ENCODE data around the gene SCOC.

Gene SCOC

DNA sequence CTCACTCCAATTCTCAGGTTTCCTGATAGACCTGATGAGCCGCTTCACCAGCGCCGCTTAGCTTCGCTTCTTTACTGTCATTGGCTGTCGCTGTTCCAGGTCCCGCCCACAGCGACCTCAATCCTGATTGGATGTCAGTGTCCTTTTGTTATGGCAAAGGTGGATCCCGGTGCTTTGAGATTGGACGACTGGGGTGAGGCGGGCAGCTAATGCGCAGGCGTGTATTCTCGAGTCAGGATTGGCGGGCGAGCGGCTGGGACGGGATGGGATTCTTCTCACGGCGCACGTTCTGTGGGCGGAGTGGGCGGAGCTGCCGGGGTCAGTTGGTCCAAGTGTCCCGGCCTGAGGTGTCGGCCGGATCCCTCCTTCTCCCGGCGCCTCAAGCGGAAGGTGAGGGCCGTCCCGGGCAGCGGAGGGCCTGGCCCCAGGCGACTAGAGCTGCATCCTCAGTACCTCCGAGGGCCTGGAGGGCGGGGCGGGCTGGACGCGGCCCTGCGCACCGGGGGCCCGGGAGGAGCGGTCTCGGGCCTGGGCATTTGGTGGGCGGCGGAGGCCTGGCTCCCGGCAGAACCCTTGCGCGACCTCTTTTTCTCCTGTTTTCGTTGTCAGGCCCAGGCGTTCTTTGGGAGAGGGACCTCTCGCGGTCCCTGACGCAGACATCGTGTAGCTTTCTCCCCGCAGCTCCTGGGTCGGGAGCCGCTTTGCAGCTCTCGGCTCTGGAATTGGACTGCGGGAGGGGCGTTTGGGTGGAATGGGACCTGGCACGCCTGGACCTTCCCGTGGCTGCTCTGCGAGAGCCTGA, at the start of gene SCOC:
TSS of gene SCOC (plus strand) at position 319 of the 802 bp plus-strand sequence. CDS start 5,525 bp downstream, outside the sequence.
- DNase-seq (ENCODE audit: low read depth, low spot score) = peak; percentile 98

- DNase-seq (ENCODE audit: low read depth, low spot score) = no peak
Observed at GRCh38 chr4:140326395-140326993, 47.0 kb upstream of the SCOC start.

- no peak for DNase-seq (ENCODE audit: low read depth, low spot score)
Observed at GRCh38 chr4:140330311-140330900, 43.0 kb upstream of the SCOC start.

DNA sequence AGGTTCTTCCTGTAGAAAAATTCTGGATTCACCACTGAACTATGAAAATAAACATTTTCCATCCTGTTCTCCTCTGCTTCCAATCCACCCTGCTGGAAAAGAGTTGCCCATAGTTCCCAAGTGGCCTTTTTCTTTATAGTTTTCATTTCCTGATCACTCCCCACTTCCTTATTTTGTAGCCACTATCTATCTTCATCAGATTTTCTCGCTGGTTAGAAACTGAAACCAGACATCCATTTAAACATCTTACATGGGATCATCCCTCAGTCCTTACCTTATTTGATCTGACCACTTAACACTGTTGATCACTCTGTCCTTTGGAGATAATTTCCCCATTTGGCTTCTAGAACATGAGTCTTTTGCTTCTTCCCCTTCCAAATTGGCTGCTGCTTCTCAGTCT, 42.2 kb upstream of the SCOC start:
- no peak for DNase-seq (ENCODE audit: low read depth, low spot score)

- DNase-seq (ENCODE audit: low read depth, low spot score) = no peak
Observed at GRCh38 chr4:140331876-140332275, 41.6 kb upstream of the SCOC start.

- DNase-seq (ENCODE audit: low read depth, low spot score) = no peak
Observed at GRCh38 chr4:140332734-140333133, 40.7 kb upstream of the SCOC start.

DNA sequence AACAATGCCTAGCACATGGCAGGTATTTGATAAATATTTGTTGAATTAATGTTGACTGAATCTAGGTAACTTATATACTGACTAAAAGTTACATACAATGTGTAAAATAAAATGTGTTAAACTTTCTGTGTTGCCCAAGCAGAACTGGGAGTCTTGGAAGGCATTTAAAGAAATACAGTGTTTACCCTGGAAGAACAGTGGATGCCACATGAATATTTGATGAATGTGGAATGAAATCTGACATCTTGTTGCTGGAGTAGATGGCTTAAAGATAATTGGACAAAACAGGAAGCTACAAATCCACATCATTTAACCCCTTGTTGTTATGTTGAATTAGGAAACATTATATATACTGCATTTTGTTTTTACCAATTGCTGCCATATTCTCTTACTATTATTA, 39.9 kb upstream of the SCOC start:
- DNase-seq (ENCODE audit: low read depth, low spot score) = no peak

DNA sequence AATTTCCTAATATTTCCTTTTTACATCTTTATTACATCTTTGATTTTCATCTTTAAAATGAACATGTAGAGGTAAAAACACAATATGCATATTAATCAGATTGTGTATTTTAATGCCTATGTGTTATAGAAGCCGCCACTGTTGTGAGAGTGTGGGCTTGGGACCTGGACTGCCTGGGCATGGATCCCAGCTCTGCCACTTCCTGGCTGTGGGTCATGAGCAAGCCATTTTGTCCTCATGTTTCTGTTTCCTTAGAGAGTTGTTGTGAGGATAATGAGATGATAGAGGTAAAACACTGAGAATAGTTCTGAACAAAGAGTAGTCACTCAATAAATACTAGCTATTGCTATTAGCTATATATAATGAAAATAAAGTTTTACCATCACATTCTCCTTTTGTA, 38.4 kb upstream of the SCOC start:
- DNase-seq (ENCODE audit: low read depth, low spot score) = no peak

DNA sequence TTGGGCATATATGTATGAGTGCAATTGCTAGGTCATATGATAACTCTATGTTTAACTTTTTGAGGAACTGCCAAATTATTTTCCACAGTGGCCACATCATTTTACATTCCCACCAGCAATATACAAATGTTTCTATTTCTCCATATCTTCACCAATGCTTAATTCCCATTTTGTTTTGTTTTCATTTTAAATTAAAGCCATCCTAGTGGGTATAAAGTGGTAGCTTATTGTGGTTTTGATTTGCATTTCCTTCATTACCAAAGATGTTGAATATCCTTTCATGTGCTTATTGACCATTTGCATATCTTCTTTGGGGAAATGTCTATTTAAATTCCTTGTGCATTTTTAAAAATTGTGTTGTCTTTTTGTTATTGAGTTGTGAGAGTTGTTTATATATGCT, 36.7 kb upstream of the SCOC start:
- no peak for DNase-seq (ENCODE audit: low read depth, low spot score)

DNA sequence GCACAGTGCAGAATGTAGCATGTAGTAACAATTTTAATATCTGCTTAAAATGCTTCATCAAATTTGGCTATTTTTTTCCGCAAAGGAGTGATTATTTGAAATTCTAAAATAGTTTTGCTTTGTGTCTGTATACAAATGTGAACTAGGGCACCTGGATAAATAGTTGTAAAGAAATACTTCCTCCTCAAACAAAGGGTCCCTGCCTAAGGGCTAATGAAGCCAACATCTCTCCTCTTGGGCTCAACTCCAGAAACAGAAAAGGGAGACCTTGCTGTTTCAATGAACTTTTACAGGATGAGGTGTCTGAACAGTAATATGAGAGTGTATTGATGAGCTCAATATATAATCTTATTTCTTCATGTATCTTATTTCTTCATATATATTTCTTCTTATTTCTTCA, 30.8 kb upstream of the SCOC start:
- no peak for DNase-seq (ENCODE audit: low read depth, low spot score)

DNA sequence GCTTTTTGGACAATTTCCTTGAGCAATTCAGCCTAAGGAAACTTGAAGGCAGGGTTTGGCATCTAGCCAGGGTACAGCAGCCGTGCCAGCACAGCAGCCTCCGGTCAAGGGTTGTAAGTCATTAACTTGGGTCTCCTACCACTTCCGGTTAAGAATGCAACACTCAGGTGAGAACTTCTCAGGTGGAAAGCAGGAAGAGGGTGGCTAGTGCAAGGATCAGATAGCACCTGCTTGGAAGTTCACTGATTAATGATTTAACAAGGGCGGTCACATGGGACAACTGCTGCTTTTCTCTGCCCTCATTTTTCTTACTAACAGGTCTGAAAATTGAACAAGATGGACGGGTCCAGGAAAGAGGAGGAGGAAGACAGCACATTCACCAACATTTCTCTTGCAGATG, 30.1 kb upstream of the SCOC start:
- no peak for DNase-seq (ENCODE audit: low read depth, low spot score)

GRCh38 chr4:140344101-140344500, 29.3 kb upstream of the SCOC start:
- no peak for DNase-seq (ENCODE audit: low read depth, low spot score)

DNA sequence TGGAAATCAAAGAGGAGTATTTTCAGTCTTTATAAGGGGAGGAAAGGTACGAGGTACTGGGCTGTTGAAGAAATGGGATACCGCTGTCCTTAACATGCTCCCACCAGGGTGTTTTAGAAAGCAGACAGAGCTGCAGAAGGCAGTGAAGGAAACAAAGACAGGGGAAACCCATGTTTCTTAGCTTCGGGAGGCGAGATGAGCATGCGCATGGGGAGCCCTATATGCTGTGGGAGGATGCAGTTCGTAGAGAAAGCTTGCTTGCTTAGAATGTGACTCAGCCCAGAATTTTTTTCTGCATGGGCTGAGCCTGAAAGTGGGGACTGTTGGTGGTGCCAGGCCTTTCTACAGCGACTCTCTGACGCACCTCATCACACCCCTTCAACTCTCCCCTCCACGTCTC, 28.8 kb upstream of the SCOC start:
- no peak for DNase-seq (ENCODE audit: low read depth, low spot score)

DNA sequence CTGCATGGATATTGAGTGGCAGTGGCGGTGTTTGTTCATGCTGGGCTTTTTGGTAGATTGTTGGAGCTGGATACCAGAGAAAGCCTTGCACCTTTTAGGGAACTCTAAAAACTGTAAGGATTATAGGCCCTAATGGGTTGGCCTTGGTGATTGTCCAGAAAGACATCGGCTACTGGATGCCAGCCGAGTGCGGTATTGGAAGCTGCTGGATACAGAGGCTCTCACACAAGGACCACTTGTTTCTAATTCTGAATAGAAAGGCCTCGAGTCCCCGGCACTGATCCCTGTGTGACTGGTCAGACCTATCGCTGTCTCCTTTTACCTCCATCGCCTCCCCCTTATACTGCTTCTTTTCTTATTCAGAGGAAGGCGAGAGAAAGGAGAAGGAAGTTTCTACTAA, 27.3 kb upstream of the SCOC start:
- DNase-seq (ENCODE audit: low read depth, low spot score) = no peak

DNA sequence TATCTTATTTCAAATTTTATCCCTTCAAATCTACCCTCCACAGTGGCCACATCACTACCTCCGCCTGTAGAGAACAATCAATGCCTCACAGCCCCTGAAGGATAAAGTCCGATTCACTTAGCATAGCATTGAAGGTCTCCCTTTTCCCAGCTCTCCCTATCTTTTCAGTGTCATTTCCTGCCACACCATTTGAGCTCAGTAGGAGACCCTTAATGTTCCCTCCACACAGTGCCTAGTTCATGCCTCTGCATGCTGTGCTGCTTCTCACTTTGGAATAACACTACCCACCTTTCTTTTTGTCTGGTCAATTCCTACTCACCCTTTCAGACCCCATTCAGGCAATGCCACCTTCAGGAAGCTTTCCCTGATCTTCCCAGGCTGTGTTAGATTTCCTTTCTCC, 23.6 kb upstream of the SCOC start:
- no peak for DNase-seq (ENCODE audit: low read depth, low spot score)

DNA sequence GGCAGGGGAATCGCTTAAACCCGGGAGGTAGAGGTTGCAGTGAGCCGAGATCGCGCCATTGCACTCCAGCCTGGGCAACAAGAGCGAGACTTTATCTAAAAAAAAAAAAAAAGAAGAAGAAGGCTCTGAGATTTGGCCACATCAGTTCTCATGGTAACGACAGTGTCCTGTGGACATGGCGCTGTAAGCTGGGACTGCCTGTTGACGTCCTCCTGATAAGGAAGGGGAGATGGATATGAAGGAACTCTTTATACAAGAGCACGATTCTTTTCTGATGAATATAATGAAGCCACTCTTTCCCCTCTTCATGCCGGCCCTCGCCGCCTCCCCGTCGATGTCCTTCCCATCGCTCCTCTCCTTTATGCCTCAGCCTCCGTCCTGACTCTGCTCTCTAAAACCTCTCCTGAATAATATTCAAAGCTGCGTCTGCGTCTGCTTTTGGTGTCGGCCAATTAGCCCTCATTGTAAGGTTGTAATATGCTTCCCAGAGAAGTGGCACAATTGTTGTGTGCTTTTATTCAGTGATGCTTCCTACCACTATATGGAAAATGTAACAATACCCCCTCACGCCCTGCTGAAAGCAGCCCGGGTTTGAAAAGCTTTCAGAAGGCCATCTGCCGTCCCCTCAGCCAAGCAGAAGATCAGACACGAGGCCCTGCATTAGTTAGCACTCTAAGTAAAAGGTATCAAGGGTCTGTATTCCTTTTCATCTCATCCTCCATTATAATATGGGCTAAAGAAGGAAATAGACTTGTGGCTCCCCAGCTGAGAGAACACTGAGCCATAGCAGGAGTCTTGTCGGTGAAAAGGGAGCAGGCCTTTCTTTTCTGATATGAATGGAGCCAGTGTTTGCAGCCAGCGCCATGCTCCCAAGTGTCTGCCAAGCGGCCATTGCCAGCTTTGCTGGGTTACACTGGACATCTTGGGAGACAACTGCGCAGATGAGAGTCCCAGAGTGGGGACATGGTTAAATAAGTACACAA, 22.1 kb upstream of the SCOC start:
- no peak for DNase-seq (ENCODE audit: low read depth, low spot score)

- DNase-seq (ENCODE audit: low read depth, low spot score) = no peak
Observed at GRCh38 chr4:140353786-140354185, 19.7 kb upstream of the SCOC start.

GRCh38 chr4:140355288-140355687, 18.2 kb upstream of the SCOC start:
- DNase-seq (ENCODE audit: low read depth, low spot score) = no peak

DNA sequence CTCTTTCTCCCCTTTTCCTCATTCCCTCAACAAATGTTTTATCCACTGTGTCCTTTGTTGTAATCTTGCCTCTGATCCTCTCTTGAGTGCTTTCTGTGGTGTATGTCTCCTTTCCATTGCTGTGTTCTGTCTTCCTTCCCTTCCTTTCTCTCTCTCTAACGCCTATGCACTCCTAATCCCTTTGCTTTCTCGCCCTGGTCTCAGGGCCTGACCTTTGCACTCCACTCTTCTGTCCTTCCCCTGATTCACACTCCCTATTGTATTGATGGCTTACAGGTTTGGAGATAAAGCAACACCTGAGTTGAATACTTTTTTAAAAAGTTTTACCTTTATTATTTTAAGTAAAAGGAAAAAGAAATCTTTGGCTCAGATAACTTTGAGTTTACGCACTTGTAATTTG, 15.6 kb upstream of the SCOC start:
- no peak for DNase-seq (ENCODE audit: low read depth, low spot score)

DNA sequence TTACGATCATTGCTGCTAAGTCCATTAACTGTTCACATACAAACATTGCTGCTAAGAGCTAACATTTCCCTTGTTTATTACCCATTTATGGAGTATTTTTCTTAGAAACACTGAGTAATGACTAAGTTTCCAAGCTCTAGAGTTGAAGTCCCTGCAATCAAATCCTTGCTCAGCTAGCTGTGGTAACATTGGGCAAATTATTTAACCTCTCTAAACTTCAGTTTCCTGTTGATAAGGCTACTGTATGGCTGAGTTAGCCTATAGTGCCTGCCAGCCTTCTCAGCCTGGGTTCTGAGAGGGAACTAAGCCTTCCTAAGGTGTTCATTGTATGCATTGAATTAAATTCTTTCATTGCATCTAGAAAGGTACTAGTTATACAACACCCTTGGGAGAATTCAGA, 15.2 kb upstream of the SCOC start:
- no peak for DNase-seq (ENCODE audit: low read depth, low spot score)

- no peak for DNase-seq (ENCODE audit: low read depth, low spot score)
Observed at GRCh38 chr4:140359562-140360427, 13.7 kb upstream of the SCOC start.
